HG03378 (cell line): ENCODE measurements around the gene EFCC1.

Source experiments
- ATAC-seq: cut with Tn5 transposase; IDR thresholded peaks from one replicate; pipeline ENCODE4 v1.9.1; 2021; ENCODE audit warnings: mild to moderate bottlenecking, moderate library complexity; ENCODE audit not compliant: unreplicated experiment

Gene EFCC1

DNA sequence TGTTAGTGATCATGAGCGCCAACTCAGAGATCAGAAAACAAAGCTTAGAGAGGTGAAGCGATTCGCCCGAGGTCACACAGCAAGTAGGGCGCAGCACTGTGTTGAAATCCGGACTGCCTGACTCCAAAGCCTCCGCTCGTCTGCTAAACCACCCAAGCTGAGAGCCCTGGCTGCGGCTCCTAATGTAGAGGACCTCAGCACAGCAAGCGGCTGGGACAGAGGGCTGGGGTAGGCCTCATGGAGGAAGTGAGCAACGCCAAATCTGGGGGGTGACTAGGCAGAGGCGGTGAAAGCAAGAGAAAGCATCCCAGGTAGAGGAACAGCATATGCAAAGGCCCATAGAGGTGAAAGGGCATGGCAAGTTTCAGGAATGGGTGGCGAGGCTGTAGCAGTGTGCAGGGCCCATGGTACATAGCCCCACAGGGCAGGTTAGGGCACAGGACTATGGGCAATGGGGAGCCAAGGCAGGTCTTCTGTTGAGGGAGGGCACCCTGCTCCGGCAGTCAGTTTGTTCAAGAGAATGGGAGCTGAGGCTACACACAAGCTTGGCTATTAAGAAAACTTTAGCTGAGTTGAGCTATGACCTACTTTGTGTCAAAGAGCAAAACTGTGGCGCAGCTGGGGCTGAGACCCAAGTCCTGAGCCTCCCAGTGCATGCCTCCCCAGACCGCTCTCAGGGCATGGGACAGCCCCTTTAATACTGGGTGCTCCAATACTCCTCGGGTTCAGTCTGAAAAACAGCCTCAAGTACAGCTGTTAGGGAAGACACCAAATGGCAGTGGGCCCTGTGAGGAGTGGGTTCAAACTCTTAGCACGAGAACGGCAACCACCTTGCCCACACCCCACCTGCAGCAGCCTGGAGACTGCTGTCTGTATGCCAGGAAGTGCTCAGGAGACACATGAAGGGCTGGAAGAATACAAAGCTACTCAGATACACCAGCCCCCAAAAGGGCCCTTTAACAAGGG, 6.2 kb upstream of the EFCC1 start:
- ATAC-seq, result no peak

DNA sequence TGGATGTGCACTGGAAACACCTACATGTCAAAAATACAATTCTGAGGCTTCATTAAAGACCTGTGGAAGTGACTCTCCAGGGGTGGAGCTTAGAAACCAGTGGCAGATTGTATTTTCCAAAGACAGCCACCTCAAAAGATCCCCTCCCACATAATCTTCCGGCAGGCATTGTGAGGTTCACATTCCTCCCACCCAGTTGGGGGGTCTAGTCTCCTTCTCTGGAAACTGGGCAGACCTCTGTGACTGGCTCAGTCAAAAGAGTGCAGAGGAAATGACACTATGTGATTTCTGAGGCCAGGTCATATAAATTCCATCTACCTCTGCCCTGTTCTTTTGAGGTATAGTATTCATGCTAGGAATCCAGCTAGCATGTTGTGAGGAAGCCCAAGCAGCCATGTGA, 5.4 kb upstream of the EFCC1 start:
- ATAC-seq, result no peak

DNA sequence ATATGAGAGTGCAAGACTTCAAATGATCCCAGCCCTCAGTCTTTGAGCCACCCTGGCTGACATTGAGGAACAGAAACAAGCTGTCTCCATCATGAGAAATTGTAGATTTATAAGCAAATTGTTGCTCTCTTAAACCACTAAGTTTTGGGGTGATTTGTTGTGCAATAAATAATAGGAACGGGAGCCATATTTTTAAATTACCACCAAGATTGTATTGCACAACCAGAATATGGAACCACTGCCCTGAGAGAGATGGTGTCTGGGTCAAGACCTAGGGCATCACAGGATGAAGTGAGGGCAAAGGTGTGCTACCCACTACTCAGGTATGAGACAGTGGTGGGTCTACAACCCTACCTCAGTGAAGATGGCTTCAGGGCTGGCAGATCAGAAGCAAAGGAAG, 4.9 kb upstream of the EFCC1 start:
- no peak for ATAC-seq

DNA sequence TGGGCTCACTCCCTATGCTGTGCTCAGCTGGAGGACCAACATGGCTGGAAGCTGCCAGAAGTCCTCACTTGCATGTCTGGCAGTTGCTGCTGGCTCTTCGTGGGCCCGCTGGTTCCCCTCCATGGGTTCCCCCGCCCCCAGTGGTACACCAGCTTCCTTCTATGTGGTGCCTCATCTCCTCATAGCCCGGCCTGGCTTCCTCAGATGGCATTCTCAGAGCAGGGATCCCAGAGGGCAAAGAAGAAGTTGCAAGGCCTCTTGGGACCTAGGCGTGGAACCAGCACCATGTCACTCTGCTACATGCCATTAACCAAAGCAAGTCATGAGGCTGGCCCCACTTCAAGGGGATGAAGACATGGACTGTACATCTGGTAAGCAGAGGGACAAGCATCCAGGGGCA, 4.4 kb upstream of the EFCC1 start:
- ATAC-seq, result no peak

DNA sequence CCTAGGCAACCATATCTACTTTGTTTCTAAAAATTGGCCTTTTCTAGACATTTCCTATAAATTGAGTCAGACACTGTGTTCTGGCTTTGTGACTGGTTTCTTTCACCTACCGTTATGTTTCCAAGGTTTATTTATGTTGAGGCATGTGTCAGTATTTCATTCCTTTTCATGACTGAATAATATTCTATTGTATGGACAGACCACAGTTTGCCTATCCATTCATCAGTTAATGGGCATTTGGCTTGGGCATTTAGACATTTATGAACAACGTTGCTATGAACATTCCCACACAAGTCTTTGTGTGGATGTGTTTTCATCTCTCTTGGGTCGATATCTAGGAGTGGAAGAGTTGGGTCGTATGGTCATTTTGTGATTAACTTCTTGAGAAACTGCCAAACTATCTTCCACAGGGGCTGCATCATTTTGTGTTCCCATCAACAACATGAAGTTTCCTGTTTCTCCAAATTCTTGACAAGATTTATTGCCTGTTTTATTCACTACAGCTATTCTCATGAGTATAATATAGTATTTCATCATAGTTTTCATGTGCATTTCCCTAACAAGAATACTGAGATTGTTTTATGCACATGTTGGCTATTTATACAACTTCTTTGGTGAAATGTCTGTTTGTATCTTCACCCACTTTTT, 3.5 kb upstream of the EFCC1 start:
- no peak for ATAC-seq

DNA sequence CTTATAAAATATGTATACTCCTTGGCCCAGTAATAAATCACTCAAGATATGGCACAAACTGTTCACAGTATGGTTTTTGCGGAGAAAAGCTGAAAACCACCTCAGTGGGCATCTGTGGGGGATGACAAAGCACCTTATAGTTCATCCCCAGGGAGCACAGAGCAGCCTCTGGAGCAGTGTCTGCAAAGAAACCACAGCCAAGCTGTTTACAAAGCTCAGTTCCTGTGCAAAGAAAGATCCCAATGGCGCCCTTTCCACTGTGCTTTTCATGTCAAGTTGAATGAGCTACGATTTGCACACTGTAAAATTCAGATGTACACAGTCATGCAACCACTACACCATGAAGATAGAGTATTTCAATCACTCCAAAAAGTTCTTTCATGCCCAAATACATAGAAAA, 2.5 kb upstream of the EFCC1 start:
- no peak for ATAC-seq

DNA sequence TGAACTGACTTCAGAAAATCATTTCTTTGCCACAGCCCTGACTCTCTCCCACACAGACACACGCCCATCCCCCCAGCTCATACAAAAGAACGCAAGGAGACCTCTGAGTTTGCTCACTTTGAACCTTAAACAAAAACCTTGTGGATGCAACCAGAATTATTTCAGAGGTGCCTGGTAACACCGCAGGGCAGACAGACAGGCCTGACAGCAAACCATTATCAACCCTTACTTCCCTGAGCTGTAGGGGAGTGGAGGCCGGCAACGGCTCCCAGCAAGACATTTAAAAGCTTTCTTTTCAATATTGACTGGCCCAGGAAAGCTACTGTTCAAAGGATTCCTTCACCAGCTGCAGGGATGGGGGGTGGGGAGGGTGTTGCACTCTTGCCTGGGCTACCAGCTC, 2.0 kb upstream of the EFCC1 start:
- ATAC-seq, result no peak

DNA sequence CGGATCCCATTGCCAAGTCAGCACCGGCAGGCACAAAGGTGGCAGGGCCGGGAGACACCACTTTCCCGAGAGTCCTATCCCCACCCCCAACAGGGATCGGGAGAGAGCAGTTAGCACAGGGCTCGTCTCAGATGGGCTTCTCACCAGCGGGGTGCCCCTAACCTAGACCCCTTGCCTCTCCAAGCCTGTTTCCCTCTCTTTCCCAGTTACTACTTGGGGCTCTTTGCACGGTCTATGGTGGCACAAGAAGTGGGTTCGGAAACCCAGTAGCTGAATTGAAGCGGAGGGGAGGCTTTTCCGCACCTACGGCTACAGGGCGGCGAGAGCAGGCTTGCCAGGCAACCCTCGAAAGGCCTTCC, 383 bp upstream of the EFCC1 start:
- no peak for ATAC-seq

DNA sequence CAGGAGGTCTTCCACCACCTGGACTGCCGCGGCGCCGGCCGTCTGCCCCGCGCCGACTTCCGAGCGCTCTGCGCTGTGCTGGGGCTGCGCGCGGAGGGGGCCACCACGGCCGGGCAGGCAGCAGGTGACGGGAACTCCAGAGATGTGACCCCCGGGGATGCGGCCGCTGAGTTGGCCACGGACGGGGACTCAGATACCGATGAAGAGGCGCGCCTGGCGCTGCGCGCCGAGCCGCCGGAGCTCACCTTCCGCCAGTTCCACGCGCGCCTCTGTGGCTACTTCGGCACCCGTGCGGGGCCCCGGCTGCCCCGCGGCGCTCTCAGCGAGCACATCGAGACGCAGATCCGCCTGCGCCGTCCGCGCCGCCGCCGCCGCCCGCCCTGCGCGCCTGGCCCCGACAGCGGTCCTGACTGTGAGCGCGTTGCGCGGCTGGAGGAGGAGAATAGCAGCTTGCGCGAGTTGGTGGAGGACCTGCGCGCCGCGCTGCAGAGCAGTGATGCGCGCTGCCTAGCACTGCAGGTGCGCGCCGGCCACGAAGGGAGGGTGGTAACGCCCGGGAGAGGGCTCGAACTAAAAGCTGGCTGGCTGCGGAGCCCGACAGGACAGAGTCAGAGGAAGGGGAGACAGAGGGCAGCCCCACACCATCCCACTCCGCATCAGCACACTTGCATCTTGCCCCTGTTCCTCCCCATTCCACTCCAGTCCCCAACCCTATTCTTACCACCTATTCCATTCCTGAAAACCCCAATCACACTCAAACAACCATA, 885 bp downstream of the EFCC1 start:
- ATAC-seq, result no peak

DNA sequence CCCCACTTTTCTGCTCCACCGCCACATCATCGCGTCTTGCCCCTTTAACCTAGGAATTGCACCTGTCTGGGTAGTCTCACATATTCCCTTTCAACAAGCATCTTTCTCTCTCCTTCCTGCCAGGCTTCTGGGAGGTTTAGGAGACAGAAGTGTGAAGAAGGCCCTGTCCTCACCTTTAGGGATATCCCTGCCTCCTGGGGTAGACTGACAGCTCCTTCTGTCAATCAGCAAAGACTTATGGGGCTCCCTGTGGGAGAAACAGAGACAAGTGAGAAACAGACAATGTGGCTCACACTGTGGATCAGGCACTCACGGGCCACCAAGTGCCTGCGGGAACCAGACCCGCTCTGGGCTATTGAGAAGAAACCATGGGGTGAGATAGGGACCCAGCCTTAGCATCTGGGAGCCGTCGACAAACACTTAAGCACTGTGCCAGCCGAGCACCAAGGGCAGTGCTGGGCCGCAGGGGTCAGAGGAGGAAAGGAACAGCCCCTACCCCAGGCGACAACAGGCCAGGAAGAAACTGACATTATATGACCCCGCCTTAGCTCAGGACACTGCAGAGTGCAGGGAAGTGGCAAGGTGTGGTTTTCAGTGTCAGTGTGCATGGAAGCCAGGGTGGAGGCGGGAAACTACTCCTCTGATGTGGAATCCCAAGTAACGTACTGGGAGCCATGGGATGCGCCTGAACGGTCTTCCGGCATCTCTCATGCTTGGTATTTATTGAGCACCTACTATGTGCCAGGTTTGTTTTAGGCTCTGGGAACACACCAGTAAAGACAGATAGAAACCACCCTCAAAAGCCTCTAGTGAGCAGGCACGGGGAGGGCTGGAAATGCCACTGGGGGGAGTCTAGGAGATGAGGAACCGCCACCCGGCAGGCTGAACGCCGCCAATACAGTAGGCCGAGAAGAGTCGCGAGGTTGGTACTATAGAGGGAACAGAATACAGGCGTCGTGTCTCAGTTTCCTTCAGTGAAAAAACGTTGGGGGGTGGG, 1.8 kb downstream of the EFCC1 start:
- ATAC-seq, result no peak

DNA sequence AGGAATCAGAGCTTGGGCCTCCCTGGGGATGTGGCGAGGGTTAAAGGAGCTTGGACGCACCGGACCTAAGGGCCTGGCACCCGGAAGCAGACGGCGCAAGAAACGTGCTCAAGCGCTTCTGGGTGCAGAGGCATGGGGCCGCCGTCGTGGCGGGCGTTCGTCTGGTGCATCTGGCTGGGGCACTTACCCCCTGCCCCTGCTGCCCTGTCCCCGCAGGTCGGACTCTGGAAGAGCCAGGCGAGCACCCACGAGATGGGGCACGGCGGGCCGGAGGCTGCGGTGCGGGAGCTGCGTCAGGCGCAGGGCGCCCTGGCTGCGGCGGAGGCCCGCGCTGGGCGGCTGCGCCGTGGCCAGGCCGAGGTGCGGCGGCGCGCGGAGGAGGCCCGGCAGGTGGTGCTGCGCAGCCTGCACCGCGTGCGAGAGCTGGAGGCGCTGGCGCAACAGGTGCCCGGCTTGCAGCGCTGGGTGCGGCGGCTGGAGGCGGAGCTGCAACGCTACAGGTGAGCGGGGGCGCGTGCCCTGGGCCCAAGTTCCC, 2.5 kb downstream of the EFCC1 start:
- ATAC-seq, result no peak

DNA sequence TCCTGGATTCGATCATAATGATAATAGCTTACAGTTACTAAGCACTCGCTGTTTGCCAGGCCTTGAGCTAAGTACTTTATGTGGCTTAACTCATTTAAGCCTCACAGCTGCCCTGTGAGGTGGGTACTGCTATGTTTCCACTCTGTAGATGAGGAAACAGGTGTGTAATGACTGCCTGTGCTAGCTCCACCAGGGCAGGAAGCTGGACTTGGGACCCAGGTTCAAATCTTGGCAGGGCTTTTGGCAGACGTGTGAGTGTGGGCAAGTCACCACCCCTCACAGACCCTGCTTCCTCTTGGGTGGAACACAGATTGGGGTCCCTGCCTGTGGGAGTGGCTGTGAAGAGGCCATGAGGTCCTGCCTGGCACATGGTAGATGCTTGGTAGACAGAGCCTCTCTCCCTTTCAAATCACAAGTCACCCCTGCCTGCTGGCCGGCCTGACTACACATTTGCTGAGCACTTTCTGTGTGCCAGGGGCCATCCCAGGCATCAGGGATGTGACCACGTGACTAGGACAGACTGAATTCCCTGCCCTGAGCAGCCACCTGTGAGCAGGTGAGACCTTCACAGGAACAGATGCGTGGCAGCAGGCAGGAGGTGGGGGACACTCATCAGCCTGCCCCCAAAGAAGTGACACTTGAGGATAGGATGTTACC, 3.7 kb downstream of the EFCC1 start:
- ATAC-seq, result no peak

DNA sequence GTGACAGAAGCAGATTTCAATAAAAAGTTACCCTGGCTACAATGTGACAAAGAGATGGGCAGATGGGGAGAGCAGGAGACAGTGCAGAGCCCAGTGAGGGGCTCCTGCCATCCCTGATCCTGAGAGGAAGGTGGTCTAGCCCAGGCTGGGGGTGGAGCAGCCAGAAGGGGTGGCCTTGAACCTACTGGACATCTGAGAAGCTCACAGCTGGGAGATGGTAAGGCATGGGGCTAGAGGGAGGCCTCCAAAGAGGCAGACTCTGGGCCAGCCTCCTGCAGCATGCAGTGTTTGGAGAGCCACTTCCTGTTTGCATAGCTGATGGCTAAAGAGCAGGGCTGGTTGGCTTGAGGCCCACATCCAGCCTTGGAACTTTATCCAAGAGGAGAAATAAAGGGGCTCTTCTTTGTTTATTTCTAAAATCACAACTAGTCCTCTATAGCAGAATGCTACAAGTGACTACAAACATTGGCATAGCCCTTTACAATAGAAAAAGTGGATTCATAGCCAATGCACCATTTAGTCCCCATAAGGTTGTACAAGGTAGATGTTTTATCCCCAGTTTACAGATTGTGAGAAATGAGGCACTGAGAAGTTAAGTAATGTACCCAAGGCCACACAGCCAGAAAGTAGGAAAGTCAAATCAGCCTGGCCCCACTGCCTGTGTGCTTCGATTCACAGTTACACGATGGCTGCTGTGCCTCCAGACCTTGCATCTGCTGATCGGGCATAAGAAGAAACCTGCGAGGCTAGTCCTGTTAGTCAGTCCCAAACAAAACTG, 4.6 kb downstream of the EFCC1 start:
- ATAC-seq, result no peak

DNA sequence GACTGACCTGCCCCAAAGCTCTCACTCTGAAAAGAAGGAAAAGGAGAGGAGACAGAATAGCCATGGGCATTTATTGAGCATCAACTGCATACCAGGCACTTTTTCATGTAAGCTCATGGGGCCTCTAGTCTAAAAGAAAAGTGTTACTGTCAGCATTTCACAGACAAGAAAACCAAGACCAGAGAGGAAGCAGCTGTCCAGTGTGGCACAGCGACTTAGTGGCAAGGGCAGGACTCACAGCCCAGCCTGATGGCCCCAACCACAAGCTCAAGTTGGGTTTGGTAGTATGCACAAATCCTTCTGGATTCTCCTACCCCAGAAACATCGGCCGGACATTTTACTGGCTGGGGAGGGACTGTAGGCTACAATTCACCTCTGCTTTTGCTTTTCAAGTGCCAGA, 5.8 kb downstream of the EFCC1 start:
- ATAC-seq, result no peak

DNA sequence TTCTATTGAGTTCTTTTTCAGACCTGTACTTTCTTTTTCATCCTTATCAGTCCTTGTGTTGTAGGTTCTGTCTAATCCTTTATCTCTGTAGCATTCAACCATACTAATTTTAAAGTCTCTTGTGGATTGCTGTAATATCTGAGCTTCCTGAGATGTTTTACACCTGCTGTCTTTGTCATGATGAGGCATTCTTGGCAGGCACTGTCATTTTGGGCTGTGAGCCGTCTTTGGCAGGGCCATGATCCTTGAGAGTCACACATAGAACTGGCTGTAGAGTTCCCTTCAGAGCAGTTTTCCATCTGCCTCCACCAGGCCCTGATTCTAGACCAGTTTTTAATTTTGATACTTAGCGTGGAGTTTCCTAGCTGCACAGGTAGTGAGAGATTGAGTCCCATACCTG, 6.7 kb downstream of the EFCC1 start:
- no peak for ATAC-seq

DNA sequence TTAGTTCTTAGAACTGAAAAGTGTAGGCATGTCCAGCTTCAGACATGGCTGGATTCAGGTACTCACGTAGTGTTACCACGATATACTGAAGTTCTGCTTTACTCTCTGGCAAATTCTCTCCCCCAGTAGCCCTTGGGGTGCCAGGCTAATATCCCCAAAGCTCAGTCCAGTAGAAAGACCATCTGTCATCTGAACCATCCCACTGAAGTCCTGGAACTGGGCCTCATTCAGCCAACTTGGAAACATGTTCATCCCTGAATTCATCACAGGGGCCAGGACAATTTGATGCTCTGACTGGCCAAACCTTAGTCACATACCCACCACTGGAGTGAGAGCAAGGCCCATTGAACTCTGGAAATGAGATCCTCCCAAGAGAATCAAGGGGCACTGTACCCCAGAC, 8.2 kb downstream of the EFCC1 start:
- ATAC-seq, result no peak

DNA sequence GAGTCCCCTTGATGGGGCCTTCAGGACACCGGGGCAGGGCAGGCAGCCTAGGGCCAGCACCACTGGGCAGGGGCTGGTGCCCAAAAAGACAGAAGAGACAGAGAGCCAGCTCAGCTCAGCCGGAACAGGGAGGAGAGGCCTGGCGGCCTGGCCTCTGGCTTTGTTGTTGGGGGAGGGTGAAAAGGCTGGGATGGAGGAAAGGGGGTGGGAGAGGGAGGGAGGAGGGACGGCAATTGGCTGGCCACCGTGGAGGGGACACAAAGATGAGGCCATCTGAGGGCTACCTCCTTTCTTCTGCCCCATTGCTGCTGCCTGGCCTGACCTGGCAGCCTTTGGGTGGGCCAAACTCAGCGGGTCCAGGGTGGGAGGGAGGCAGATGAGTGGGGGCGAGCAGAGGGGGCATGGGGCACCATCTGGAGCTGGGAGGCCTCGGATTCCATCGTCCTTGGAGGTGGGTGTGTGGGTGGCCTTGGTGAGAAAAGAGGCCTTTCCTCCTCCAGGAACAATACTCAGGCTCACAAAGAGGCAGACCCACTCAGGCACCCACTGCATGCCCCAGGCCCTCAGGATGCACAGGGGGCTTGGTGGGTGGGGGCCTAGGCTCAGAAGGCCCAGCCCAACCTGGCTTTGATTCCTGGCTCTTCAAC, 9.3 kb downstream of the EFCC1 start:
- no peak for ATAC-seq

DNA sequence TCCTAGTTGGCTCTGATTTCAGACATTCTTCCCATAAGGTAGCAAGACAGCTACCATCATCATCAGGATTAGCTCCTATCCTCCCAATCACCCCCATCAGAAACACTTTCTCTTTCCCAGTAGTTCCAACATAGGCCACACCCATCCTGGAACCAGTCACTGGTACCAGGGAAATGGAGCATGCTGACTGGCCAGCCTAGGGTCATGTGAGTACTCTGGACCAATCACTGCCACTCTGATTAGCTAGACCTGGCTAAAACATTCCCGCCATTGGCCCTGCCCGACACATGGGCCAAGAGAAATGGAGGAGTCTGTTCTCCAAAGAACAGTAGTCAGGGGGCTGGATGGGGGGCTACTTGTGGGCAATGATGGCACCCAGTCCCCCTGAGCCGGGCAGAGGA, 12.4 kb downstream of the EFCC1 start:
- no peak for ATAC-seq

DNA sequence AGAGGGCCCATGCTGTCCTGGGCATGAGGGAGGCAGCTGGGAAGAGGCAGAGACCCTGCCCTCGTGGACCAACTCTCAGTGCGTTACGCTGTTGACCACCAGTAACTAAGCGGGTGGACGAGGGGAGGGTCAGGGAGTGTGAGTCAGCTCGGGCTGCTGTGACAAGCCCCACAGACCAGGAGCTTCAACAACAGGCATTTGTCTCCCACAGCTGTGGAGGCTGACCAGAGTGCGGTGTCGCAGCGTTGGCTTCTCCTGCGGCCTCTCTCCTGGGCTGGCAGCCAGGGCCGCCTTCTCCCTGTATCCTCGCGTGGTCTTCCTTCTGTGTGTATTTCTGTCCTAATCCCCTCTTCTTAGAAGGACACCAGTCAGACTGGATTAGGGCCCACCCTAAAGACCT, 13.0 kb downstream of the EFCC1 start:
- no peak for ATAC-seq
